ENCODE results near the gene PCDH15. TPM values are rescaled to one million over a fixed set of nuclear protein-coding genes. Genes with fewer than 3 reads are reported as not detected.

Gene PCDH15
- total RNA-seq, 1 donor from 2014 or later, result not detected

- Histone ChIP-seq H3K27ac (ENCODE audit: low read depth, low read length) (no peak overlapping the region), H2AFZ (ENCODE audit: low read depth, low read length) (no peak overlapping the region), H3K36me3 (ENCODE audit: insufficient read depth, low read length) (no peaks in the 10 kb centered on the region), H3K9me3 (ENCODE audit: insufficient read depth, low read depth, low read length) (no peaks in the 10 kb centered on the region), H3K4me2 (ENCODE audit: low read length) (no peak overlapping the region), H4K20me1 (ENCODE audit: insufficient read depth, low read length) (no peaks in the 10 kb centered on the region), H3K79me2 (ENCODE audit: insufficient read depth, low read length) (no peaks in the 10 kb centered on the region), H3K4me3 (ENCODE audit: insufficient read depth, low read depth, low read length) (no peak overlapping the region), H3K9ac (ENCODE audit: low read length) (no peak overlapping the region), H3K4me1 (ENCODE audit: insufficient read depth, low read length) (no peaks in the 10 kb centered on the region), H3K27me3 (ENCODE audit: insufficient read depth, low read length) (no peaks in the 10 kb centered on the region)
- Mint-ChIP-seq H3K27ac (ENCODE audit: unreplicated experiment) (no peak overlapping the region), H3K4me3 (ENCODE audit: unreplicated experiment) (no peak overlapping the region), H3K36me3 (ENCODE audit: low read depth, unreplicated experiment) (no peaks in the 10 kb centered on the region), H3K4me1 (ENCODE audit: low read depth, unreplicated experiment) (peaks cover 4% of the 10 kb centered on the region), H3K27me3 (ENCODE audit: low read depth, unreplicated experiment) (no peaks in the 10 kb centered on the region), H3K9me3 (ENCODE audit: unreplicated experiment) (no peaks in the 10 kb centered on the region)
- DNase-seq (ENCODE audit: low read depth) (no peak), FAIRE-seq (no peak)
- TF ChIP-seq EZH2 (IDR thresholded peaks at IDR 0.05; ENCODE audit: insufficient read depth, low read length), result no peak
- TF ChIP-seq, protein P1, sequence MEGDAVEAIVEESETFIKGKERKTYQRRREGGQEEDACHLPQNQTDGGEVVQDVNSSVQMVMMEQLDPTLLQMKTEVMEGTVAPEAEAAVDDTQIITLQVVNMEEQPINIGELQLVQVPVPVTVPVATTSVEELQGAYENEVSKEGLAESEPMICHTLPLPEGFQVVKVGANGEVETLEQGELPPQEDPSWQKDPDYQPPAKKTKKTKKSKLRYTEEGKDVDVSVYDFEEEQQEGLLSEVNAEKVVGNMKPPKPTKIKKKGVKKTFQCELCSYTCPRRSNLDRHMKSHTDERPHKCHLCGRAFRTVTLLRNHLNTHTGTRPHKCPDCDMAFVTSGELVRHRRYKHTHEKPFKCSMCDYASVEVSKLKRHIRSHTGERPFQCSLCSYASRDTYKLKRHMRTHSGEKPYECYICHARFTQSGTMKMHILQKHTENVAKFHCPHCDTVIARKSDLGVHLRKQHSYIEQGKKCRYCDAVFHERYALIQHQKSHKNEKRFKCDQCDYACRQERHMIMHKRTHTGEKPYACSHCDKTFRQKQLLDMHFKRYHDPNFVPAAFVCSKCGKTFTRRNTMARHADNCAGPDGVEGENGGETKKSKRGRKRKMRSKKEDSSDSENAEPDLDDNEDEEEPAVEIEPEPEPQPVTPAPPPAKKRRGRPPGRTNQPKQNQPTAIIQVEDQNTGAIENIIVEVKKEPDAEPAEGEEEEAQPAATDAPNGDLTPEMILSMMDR (IDR thresholded peaks at IDR 0.05; ENCODE audit: insufficient read depth, low read depth, low read length), result no peak
Measured at GRCh38 chr10:54665095-54665494, 135.9 kb downstream of the PCDH15 start.

- no peak overlapping the region for H3K4me3 ChIP-seq (ENCODE audit: insufficient read depth, low read depth, low read length)
- DNase-seq (ENCODE audit: low read depth) (no peak), FAIRE-seq (no peak)
- H2AFZ ChIP-seq (ENCODE audit: low read depth, low read length), result no peak overlapping the region
- H4K20me1 ChIP-seq (ENCODE audit: insufficient read depth, low read length), result no peaks in the 10 kb centered on the region
- no peak for TF ChIP-seq EZH2 (IDR thresholded peaks at IDR 0.05; ENCODE audit: insufficient read depth, low read length)
- TF ChIP-seq, protein P1 (IDR thresholded peaks at IDR 0.05; ENCODE audit: insufficient read depth, low read depth, low read length), result no peak
- no peak overlapping the region for H3K9ac ChIP-seq (ENCODE audit: low read length)
- H3K4me2 ChIP-seq (ENCODE audit: low read length), result no peak overlapping the region
- no peak overlapping the region for H3K27ac ChIP-seq (ENCODE audit: low read depth, low read length)
- H3K27ac Mint-ChIP-seq (ENCODE audit: unreplicated experiment), result no peak overlapping the region
- H3K27me3 ChIP-seq (ENCODE audit: insufficient read depth, low read length), result no peaks in the 10 kb centered on the region
- no peaks in the 10 kb centered on the region for H3K4me1 ChIP-seq (ENCODE audit: insufficient read depth, low read length)
- no peaks in the 10 kb centered on the region for H3K9me3 ChIP-seq (ENCODE audit: insufficient read depth, low read depth, low read length)
- peaks cover 2% of the 10 kb centered on the region for H3K27me3 Mint-ChIP-seq (ENCODE audit: low read depth, unreplicated experiment)
- H3K4me3 Mint-ChIP-seq (ENCODE audit: unreplicated experiment), result no peak overlapping the region
- no peaks in the 10 kb centered on the region for H3K79me2 ChIP-seq (ENCODE audit: insufficient read depth, low read length)
- no peaks in the 10 kb centered on the region for H3K36me3 ChIP-seq (ENCODE audit: insufficient read depth, low read length)
- H3K36me3 Mint-ChIP-seq (ENCODE audit: low read depth, unreplicated experiment), result no peaks in the 10 kb centered on the region
- no peaks in the 10 kb centered on the region for H3K4me1 Mint-ChIP-seq (ENCODE audit: low read depth, unreplicated experiment)
- peaks cover 1% of the 10 kb centered on the region for H3K9me3 Mint-ChIP-seq (ENCODE audit: unreplicated experiment)
Measured at GRCh38 chr10:54660397-54660796, 140.6 kb downstream of the PCDH15 start.

DNA sequence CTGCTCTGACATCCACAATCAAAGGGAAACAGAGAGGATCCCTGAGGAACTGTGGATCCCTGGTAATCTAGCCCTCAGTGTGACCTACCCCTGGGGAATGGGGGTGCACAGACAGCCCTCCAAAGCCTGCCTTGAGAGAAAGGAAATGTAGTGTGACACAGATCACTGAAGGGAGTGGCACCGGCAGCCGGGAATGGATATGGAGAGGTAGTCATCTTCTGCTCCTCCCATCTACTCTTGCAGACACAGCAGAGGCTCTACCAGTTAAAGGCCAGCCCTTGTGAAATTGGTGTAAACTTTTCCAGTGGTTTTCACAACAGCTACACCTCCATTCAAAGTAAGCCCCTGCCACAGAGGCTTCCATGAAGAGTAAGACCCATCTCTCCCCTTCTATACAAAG lies 144.4 kb downstream of the PCDH15 start:
- no peak for FAIRE-seq
- H3K27ac Mint-ChIP-seq (ENCODE audit: unreplicated experiment), result no peak overlapping the region
- no peaks in the 10 kb centered on the region for H3K36me3 Mint-ChIP-seq (ENCODE audit: low read depth, unreplicated experiment)
- H3K9me3 Mint-ChIP-seq (ENCODE audit: unreplicated experiment), result peaks cover 1% of the 10 kb centered on the region
- no peaks in the 10 kb centered on the region for H3K36me3 ChIP-seq (ENCODE audit: insufficient read depth, low read length)
- H3K27me3 Mint-ChIP-seq (ENCODE audit: low read depth, unreplicated experiment), result peaks cover 2% of the 10 kb centered on the region
- H3K4me3 ChIP-seq (ENCODE audit: insufficient read depth, low read depth, low read length), result no peak overlapping the region
- no peak overlapping the region for H3K27ac ChIP-seq (ENCODE audit: low read depth, low read length)
- no peak overlapping the region for H2AFZ ChIP-seq (ENCODE audit: low read depth, low read length)
- no peaks in the 10 kb centered on the region for H3K4me1 Mint-ChIP-seq (ENCODE audit: low read depth, unreplicated experiment)
- H3K9me3 ChIP-seq (ENCODE audit: insufficient read depth, low read depth, low read length), result no peaks in the 10 kb centered on the region
- H3K4me1 ChIP-seq (ENCODE audit: insufficient read depth, low read length), result no peaks in the 10 kb centered on the region
- DNase-seq (ENCODE audit: low read depth), result no peak
- H3K79me2 ChIP-seq (ENCODE audit: insufficient read depth, low read length), result no peaks in the 10 kb centered on the region
- no peak overlapping the region for H3K4me3 Mint-ChIP-seq (ENCODE audit: unreplicated experiment)
- no peak overlapping the region for H3K4me2 ChIP-seq (ENCODE audit: low read length)
- no peak for TF ChIP-seq EZH2 (IDR thresholded peaks at IDR 0.05; ENCODE audit: insufficient read depth, low read length)
- TF ChIP-seq, protein P1 (IDR thresholded peaks at IDR 0.05; ENCODE audit: insufficient read depth, low read depth, low read length), result no peak
- H4K20me1 ChIP-seq (ENCODE audit: insufficient read depth, low read length), result no peaks in the 10 kb centered on the region
- H3K27me3 ChIP-seq (ENCODE audit: insufficient read depth, low read length), result no peaks in the 10 kb centered on the region
- no peak overlapping the region for H3K9ac ChIP-seq (ENCODE audit: low read length)
